VCaP (cell line): ENCODE results near the gene SELENBP1.

Source experiments
- H3K27ac ChIP-seq: fragments of 450-650 bp; 2 replicates; pipeline ENCODE4 v1.5.1; 2017
- TF ChIP-seq, protein P1 (sequence below): fragments of 450-650 bp; conservative IDR thresholded peaks from 2 replicates; pipeline ENCODE4 v1.5.1; 2017; ENCODE audit warnings: mild to moderate bottlenecking, moderate library complexity

SELENBP1 gene

DNA sequence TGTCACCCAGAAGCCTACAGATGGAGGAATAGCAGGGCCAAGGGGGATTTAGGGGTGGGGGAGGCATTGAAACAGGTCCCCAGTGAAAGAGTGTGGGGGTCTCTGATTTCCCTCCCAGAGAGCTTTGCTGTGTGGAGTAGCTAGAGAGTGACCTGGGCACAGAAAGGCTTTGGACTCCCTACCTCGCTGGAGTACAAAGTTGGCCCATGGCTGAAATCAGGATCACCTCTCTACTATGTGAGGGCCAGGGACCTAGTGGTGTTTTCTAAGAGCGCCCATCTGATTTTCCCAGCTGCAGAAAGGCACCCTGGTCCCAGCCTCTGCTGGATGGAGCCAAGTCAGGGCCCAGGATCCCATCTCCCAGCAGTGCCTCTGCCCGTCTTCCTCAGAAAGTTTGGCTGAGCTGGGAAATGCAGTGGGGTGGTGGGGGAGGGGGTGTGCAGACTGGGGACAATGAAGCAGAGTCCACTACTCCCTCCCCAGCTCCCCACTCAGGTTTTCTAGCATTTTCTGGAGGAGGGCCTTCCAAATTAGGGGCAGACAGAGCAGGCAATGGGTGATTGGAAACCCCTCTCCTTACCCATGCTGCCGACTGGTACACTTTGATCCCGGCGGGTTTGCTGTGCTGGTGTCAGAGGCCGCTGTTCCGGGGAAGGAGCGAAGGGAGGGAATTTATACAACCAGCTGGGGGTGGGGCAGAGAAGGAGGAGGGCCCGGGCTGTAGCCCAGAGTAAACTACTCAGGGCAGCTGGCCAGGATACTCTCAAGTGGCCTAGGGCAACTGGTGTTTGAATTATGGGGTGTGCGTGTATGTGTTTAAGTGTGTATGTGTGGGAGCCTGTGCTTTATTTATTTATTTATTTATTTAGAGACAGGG, at the start of gene SELENBP1:
Gene SELENBP1 (minus strand): TSS at position 648 of the 877 bp plus-strand sequence. CDS start 64 bp downstream, at position 584.
- TF ChIP-seq, protein P1, sequence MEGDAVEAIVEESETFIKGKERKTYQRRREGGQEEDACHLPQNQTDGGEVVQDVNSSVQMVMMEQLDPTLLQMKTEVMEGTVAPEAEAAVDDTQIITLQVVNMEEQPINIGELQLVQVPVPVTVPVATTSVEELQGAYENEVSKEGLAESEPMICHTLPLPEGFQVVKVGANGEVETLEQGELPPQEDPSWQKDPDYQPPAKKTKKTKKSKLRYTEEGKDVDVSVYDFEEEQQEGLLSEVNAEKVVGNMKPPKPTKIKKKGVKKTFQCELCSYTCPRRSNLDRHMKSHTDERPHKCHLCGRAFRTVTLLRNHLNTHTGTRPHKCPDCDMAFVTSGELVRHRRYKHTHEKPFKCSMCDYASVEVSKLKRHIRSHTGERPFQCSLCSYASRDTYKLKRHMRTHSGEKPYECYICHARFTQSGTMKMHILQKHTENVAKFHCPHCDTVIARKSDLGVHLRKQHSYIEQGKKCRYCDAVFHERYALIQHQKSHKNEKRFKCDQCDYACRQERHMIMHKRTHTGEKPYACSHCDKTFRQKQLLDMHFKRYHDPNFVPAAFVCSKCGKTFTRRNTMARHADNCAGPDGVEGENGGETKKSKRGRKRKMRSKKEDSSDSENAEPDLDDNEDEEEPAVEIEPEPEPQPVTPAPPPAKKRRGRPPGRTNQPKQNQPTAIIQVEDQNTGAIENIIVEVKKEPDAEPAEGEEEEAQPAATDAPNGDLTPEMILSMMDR = no peak
- H3K27ac ChIP-seq = peak within 1 kb of the TSS; percentile 86

DNA sequence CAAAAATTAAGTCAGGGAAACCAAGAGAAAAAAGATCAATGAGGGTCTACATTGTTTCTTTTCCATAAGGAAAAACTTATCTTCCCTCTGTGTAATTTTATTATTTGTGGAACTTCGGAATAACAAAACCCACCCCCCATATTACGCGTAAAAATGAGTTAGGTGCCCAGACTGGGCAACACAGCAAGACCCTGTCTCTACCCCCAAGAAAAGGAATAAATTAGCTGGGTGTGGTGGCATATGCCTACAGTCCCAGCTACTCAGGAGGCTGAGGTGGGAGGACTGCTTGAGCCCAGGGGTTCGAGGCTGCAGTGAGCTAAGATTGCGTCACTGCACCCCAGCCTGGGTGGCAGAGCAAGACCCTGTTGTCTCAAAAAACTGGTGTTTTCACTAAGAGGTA, 47.3 kb upstream of the SELENBP1 start:
- no peak overlapping the region for H3K27ac ChIP-seq
- TF ChIP-seq, protein P1 = no peak

DNA sequence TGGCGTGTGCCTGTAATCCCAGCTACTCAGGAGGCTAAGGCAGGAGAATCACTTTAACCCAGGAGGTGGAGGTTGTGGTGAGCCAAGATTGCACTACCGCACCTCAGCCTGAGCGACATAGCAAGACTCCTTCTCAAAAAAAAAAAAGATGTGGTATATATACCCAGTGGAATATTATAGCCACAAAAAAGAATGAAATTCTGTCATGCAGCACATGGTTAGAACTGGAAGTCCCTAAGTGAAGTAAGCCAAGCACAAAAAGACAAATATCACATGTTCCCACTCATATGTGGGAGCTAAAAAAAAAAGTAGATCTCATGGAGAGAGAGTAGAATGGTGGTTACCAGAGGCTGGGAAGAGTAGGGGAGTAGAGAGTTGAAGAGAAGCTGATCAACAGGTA, 45.6 kb upstream of the SELENBP1 start:
- TF ChIP-seq, protein P1 = no peak
- no peak overlapping the region for H3K27ac ChIP-seq

DNA sequence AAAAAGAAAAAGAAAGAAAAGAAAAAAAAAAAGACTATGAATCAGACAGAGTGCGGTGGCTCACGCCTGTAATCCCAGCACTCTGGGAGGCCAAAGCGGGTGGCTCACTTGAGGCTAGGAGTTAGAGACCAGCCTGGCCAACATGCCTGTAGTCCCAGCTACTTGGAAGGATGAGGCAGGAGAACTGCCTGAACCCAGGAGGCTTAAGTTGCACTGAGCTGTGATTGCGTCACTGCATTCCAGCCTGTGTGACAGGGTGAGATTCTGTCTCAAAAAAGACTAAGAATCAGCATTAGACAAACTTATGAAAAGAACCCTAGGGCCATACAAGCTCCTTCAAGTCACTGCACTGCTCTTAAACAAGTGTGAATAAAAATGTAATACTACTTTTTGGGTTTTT, 43.7 kb upstream of the SELENBP1 start:
- TF ChIP-seq, protein P1 = no peak
- H3K27ac ChIP-seq = no peak overlapping the region

DNA sequence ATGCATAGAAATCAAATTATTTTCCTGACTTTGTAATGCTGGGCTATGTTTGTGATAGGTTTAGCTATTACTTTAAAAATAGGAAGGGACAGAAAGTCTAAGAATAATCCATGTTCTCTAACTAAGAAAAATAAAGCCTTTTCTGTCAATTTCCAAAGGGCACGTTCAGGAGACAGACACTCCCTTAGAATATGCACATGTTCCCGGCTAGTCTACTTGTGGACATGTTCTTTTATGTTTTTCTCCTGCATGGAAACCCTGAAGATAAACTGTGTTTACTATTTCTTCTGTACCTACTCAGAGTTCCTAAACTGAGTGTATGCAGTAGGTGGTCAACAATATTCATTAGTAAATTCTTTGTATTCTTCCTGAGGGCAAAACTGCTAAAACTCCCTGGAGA, 39.4 kb upstream of the SELENBP1 start:
- H3K27ac ChIP-seq = no peak overlapping the region
- TF ChIP-seq, protein P1 = no peak

DNA sequence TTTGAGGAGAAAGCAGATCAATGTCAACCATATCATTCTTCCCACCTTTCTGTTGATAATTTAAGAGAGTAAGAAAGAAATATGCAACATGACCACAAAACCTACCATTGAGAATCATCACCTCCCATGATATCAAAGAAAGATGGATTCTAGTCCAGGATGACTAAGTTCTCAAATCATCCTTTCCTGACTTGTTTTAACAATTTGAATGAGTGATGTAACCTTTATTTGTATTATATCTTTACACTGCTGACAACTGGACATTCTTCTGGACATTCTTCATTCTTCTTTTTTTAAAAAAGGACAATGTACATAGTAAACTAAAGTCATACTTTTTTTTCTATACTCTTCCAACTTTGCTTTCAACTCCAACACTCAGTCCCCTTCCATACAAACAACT, 36.4 kb upstream of the SELENBP1 start:
- TF ChIP-seq, protein P1 = no peak
- H3K27ac ChIP-seq = no peak overlapping the region

DNA sequence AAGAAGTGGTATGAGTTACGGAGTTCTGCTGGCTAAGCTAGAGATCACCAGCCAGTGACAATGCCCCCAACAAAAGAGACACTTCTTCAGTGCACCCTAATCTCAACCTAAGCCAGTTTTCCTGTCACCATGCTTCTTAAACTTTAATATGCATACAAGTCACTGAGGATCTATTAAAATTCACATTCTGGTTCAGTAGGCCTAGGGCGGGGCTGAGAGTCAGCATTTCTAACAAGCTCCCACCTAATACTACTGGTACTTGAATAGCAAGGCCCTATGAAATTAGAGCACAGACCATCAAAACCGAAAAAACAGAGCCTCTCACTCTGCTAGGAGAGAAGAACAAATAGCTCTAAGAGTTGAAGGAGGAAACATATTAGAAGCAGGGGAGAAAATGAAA, 34.8 kb upstream of the SELENBP1 start:
- no peak overlapping the region for H3K27ac ChIP-seq
- TF ChIP-seq, protein P1 = no peak
